Sigmoid colon (tissue), 7 donors: ENCODE data around the gene MITF. TPM values are rescaled to one million over a fixed set of nuclear protein-coding genes. Genes with fewer than 3 reads are reported as not detected.

Experiments
- DNase-seq: peaks from one replicate; pipeline ENCODE4 v3.0.0-alpha.2; 2019
- H3K27ac ChIP-seq, 4 donors: fragments of 200-600 bp; sonication (generic); one replicate each; pipeline ENCODE4 v1.5.1; 2016 to 2019; ENCODE audit warnings: mild to moderate bottlenecking in 1 of 4
- H3K27me3 ChIP-seq, 3 donors: fragments of 200-600 bp; sonication (generic); one replicate each; pipeline ENCODE4 v1.5.1; 2019; ENCODE audit warnings: mild to moderate bottlenecking in 1 of 3
- H3K36me3 ChIP-seq, 4 donors: fragments of 200-600 bp; sonication (generic); one replicate each; pipeline ENCODE4 v1.5.1; 2016 to 2019
- H3K4me1 ChIP-seq, 4 donors: fragments of 200-600 bp; sonication (generic); one replicate each; pipeline ENCODE4 v1.5.1; 2017 to 2019
- H3K4me3 ChIP-seq, 4 donors: fragments of 200-600 bp; sonication (generic); one replicate each; pipeline ENCODE4 v1.5.1; 2017 to 2019; ENCODE audit warnings: mild to moderate bottlenecking in 2 of 4, moderate library complexity in 1 of 4
- H3K9me3 ChIP-seq, 4 donors: fragments of 200-600 bp in 3 of 4; sonication (generic) in 3 of 4; one replicate each; pipeline versions ENCODE4 v1.5.1 to v1.6.1; 2013 to 2019
- CTCF ChIP-seq, 4 experiments: fragments of 450-650 bp in 3 of 4; fragments of 200-600 bp in 1 of 4; IDR thresholded peaks; one replicate each; pipeline ENCODE4 v1.5.1; 2016 to 2019; ENCODE audit warnings: antibody characterized with exemption in 4 of 4, mild to moderate bottlenecking in 3 of 4, moderate library complexity in 2 of 4
- EP300 ChIP-seq, 4 donors: sonication (generic); formaldehyde crosslinking; IDR thresholded peaks; one replicate each; pipeline ENCODE4 v1.6.1; 2017; ENCODE audit warnings: antibody characterized with exemption in 4 of 4
- POLR2A ChIP-seq, 2 donors: fragments of 450-650 bp; IDR thresholded peaks; one replicate each; pipeline ENCODE4 v1.6.1; 2016; ENCODE audit warnings: antibody characterized with exemption in 2 of 2, mild to moderate bottlenecking in 2 of 2, moderate library complexity in 2 of 2
- POLR2AphosphoS5 ChIP-seq, 4 donors: sonication (generic); formaldehyde crosslinking; IDR thresholded peaks; one replicate each; pipeline ENCODE4 v1.6.1; 2017; ENCODE audit warnings: antibody characterized with exemption in 4 of 4
- WGBS, 2 donors: extraction: QIAGEN DNeasy Blood & Tissue Kit; methylation state at CpG; one replicate each; pipeline ENCODE4 v1.1.7; 2013; 5-methylcytosine and 5-hydroxymethylcytosine counted together
- intact Hi-C: fragments of 100-400 bp; cut with DNase I; formaldehyde crosslinking; loops from one replicate; pipeline ENCODE4 v1.15.1; 2023
- polyA plus RNA-seq, 3 donors: library from polyadenylated mRNA; stranded (reverse); fragments of 200-250 nt; gene quantifications; one replicate each; pipeline ENCODE4 v1.2.3, GENCODE V29; 2013
- total RNA-seq, 4 donors: library from RNA; depleted of rRNA; stranded (reverse); fragments of >200 nt; gene quantifications; one replicate each; pipeline ENCODE4 v1.1.0, GENCODE V29; 2016
- donor health status: healthy with polysubstance abuse.
- donor health status: Bipolar disorder and iron deficiency.
- donor health status: healthy.

MITF gene
- total and polyA plus RNA-seq, 7 donors: 2.1 to 73.2 (median 65.4) TPM

GRCh38 chr3:69890084-69890483 lies 150.8 kb downstream of the MITF start:
- Histone ChIP-seq H3K4me1 (peaks cover 0 to 51% (median 41%) of the 10 kb centered on the region in 4 donors), H3K27me3 (no peaks in the 10 kb centered on the region), H3K36me3 (no peaks in the 10 kb centered on the region), H3K27ac (no peak overlapping the region), H3K9me3 (no peaks in the 10 kb centered on the region), H3K4me3 (no peak overlapping the region)
- no peak for TF ChIP-seq POLR2A (IDR thresholded peaks at IDR 0.05)
- intact Hi-C loops: no loop called here
- DNase-seq: no peak
- 89 to 93% methylated on average over 4 of the region's 4 CpGs for WGBS, 2 donors

GRCh38 chr3:69890691-69891090 lies 151.4 kb downstream of the MITF start:
- intact Hi-C loops: no loop called here
- no peak for DNase-seq
- H3K9me3 ChIP-seq: no peaks in the 10 kb centered on the region
- H3K4me3 ChIP-seq: no peak overlapping the region
- H3K27ac ChIP-seq: no peak overlapping the region
- WGBS, 2 donors: 87% methylated on average over 2 of the region's 2 CpGs
- H3K27me3 ChIP-seq: no peaks in the 10 kb centered on the region
- TF ChIP-seq POLR2AphosphoS5 (IDR thresholded peaks at IDR 0.05): no peak
- TF ChIP-seq EP300 (IDR thresholded peaks at IDR 0.05): no peak
- no peak for TF ChIP-seq CTCF (IDR thresholded peaks at IDR 0.05)
- TF ChIP-seq POLR2A (IDR thresholded peaks at IDR 0.05): no peak
- peaks cover 0 to 57% (median 42%) of the 10 kb centered on the region in 4 donors for H3K4me1 ChIP-seq
- no peaks in the 10 kb centered on the region for H3K36me3 ChIP-seq

GRCh38 chr3:69892706-69893105 lies 153.4 kb downstream of the MITF start:
- 89% methylated on average over 4 of the region's 4 CpGs for WGBS, 2 donors
- Histone ChIP-seq H3K27me3 (no peaks in the 10 kb centered on the region), H3K4me3 (no peak overlapping the region), H3K4me1 (peaks cover 0 to 49% (median 34%) of the 10 kb centered on the region in 4 donors), H3K36me3 (no peaks in the 10 kb centered on the region), H3K27ac (no peak overlapping the region), H3K9me3 (no peaks in the 10 kb centered on the region)
- DNase-seq: no peak
- intact Hi-C loops: loop anchor here (2.0 kb wide), 1 partner anchor 14 kb away; no protein-coding TSS in a partner anchor
- TF ChIP-seq CTCF (IDR thresholded peaks at IDR 0.05) (no peak), POLR2A (IDR thresholded peaks at IDR 0.05) (no peak), EP300 (IDR thresholded peaks at IDR 0.05) (no peak), POLR2AphosphoS5 (IDR thresholded peaks at IDR 0.05) (no peak)

- H3K27ac ChIP-seq: no peak overlapping the region
- TF ChIP-seq EP300 (IDR thresholded peaks at IDR 0.05) (no peak), POLR2A (IDR thresholded peaks at IDR 0.05) (no peak), POLR2AphosphoS5 (IDR thresholded peaks at IDR 0.05) (no peak)
- no peaks in the 10 kb centered on the region for H3K36me3 ChIP-seq
- H3K9me3 ChIP-seq: no peaks in the 10 kb centered on the region
- no peaks in the 10 kb centered on the region for H3K27me3 ChIP-seq
- 72 to 75% methylated on average over 4 of the region's 4 CpGs for WGBS, 2 donors
- peaks cover 0 to 44% (median 28%) of the 10 kb centered on the region in 4 donors for H3K4me1 ChIP-seq
- intact Hi-C loops: loop anchor here (2.0 kb wide), 1 partner anchor 14 kb away; no protein-coding TSS in a partner anchor
- no peak for DNase-seq
- no peak overlapping the region for H3K4me3 ChIP-seq
Measured at GRCh38 chr3:69893274-69893673, 154.0 kb downstream of the MITF start.

- DNase-seq: no peak
- intact Hi-C loops: no loop called here
- H3K4me1 ChIP-seq: peaks cover 0 to 26% (median 11%) of the 10 kb centered on the region in 4 donors
Measured at GRCh38 chr3:69896095-69896494, 156.8 kb downstream of the MITF start.

More at GRCh38 chr3:69896095-69896494, 156.8 kb downstream of the MITF start:
- Histone ChIP-seq H3K27ac (no peak overlapping the region), H3K4me3 (no peak overlapping the region), H3K9me3 (no peaks in the 10 kb centered on the region), H3K36me3 (no peaks in the 10 kb centered on the region), H3K27me3 (no peaks in the 10 kb centered on the region)
- TF ChIP-seq EP300 (IDR thresholded peaks at IDR 0.05) (no peak), CTCF (IDR thresholded peaks at IDR 0.05) (no peak), POLR2AphosphoS5 (IDR thresholded peaks at IDR 0.05) (no peak), POLR2A (IDR thresholded peaks at IDR 0.05) (no peak)
- WGBS, 2 donors: 73 to 76% methylated on average over 1 of the region's 1 CpG
